ENCODE measurements around the gene PCNX2. TPM values are rescaled to one million over a fixed set of nuclear protein-coding genes. Genes with fewer than 3 reads are reported as not detected.

The PCNX2 gene
- total RNA-seq, 1 experiment from 2014 or later: 50.8 TPM

DNA sequence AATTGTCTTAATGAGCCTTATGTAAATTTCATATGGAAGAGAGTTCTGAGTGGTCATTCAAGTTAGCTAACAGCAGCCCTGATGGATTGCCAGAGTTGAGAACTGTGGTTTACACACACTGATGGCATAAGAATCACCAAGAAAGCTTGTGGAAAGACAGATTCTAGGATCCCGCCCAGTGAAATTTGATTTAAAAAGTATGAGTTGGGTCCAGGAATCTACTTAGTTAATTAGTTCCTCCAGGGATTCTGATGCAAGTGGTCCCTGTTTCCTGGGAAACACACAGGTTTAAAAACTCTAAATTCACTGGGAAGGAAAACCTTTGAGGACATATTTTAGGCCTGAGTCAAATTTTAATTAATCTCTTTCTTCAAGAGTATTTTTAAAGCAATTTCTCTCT is 200.8 kb downstream of the PCNX2 start:
- peaks cover 3% of the 10 kb centered on the region; the same call in 1 of the 2 replicates for H3K4me1 Mint-ChIP-seq
- peaks cover 43% of the 10 kb centered on the region for H3K36me3 Mint-ChIP-seq
- CTCF ChIA-PET: no interaction called here
- H3K27ac Mint-ChIP-seq: no peak overlapping the region
- ATAC-seq (no peak), DNase-seq (ENCODE audit: low spot score) (no peak)
- H3K9me3 Mint-ChIP-seq: 0 out of 2 replicates have a peak, but pooled peaks cover 3% of the 10 kb centered on the region
- H3K4me3 Mint-ChIP-seq: no peak overlapping the region
- H3K27me3 Mint-ChIP-seq (ENCODE audit: low read depth): no peaks in the 10 kb centered on the region
- TF ChIP-seq FOXK1 (CRISPR knock-in tag; IDR thresholded peaks at IDR 0.05) (no peak), SMAD3 (CRISPR knock-in tag; IDR thresholded peaks at IDR 0.05; ENCODE audit: borderline replicate concordance) (no peak), NR2C2 (CRISPR knock-in tag; IDR thresholded peaks at IDR 0.05) (no peak), NFATC4 (CRISPR knock-in tag; IDR thresholded peaks at IDR 0.05) (no peak), ZNF138 (CRISPR knock-in tag; conservative IDR thresholded peaks at IDR 0.05) (no peak), ATF1 (CRISPR knock-in tag; IDR thresholded peaks at IDR 0.05) (no peak), EMX1 (CRISPR knock-in tag; IDR thresholded peaks at IDR 0.05) (no peak), MYBL2 (CRISPR knock-in tag; IDR thresholded peaks at IDR 0.05) (no peak), ZNF219 (CRISPR knock-in tag; IDR thresholded peaks at IDR 0.05; ENCODE audit: borderline replicate concordance) (no peak)
- TF ChIP-seq, protein P1, sequence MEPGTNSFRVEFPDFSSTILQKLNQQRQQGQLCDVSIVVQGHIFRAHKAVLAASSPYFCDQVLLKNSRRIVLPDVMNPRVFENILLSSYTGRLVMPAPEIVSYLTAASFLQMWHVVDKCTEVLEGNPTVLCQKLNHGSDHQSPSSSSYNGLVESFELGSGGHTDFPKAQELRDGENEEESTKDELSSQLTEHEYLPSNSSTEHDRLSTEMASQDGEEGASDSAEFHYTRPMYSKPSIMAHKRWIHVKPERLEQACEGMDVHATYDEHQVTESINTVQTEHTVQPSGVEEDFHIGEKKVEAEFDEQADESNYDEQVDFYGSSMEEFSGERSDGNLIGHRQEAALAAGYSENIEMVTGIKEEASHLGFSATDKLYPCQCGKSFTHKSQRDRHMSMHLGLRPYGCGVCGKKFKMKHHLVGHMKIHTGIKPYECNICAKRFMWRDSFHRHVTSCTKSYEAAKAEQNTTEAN (CRISPR knock-in tag; IDR thresholded peaks at IDR 0.05): no peak
- TF ChIP-seq, protein P2, sequence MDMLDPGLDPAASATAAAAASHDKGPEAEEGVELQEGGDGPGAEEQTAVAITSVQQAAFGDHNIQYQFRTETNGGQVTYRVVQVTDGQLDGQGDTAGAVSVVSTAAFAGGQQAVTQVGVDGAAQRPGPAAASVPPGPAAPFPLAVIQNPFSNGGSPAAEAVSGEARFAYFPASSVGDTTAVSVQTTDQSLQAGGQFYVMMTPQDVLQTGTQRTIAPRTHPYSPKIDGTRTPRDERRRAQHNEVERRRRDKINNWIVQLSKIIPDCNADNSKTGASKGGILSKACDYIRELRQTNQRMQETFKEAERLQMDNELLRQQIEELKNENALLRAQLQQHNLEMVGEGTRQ (CRISPR knock-in tag; IDR thresholded peaks at IDR 0.05): no peak
- TF ChIP-seq, protein P3, sequence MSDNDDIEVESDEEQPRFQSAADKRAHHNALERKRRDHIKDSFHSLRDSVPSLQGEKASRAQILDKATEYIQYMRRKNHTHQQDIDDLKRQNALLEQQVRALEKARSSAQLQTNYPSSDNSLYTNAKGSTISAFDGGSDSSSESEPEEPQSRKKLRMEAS (CRISPR knock-in tag; IDR thresholded peaks at IDR 0.05): no peak
- POLR2A ChIA-PET: no interaction called here

DNA sequence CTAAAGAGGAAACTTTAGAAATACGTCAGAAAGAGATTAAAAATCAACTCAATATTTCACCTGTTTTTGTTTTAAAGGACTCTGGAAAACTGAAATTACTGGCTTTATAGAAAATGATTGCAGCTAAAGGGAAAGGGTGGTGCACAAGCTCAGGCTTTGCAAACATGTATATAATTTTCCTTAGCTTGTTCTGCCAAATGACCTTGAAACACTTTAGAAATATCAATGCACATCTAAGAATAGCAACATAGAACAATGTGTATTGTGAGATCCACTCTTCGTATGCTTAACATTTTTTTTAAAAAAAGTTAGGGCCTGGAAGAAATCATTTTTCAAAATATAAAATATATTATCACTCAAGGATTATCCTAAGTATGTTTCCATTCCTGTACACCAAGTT is 201.3 kb downstream of the PCNX2 start:
- H3K36me3 Mint-ChIP-seq: peaks cover 47% of the 10 kb centered on the region

More for the DNA sequence above, 201.3 kb downstream of the PCNX2 start:
- no peak overlapping the region for H3K27ac Mint-ChIP-seq
- DNase-seq (ENCODE audit: low spot score) (no peak), ATAC-seq (no peak)
- H3K27me3 Mint-ChIP-seq (ENCODE audit: low read depth): no peaks in the 10 kb centered on the region
- ChIA-PET CTCF (no interaction called here), POLR2A (no interaction called here)
- H3K9me3 Mint-ChIP-seq: 0 out of 2 replicates have a peak, but pooled peaks cover 3% of the 10 kb centered on the region
- H3K4me1 Mint-ChIP-seq: peaks cover 7% of the 10 kb centered on the region
- TF ChIP-seq TEAD1 (CRISPR knock-in tag; IDR thresholded peaks at IDR 0.05) (no peak), ZNF219 (CRISPR knock-in tag; IDR thresholded peaks at IDR 0.05; ENCODE audit: borderline replicate concordance) (no peak), CREB1 (CRISPR knock-in tag; IDR thresholded peaks at IDR 0.05) (no peak), IRF2 (CRISPR knock-in tag; IDR thresholded peaks at IDR 0.05; ENCODE audit: borderline replicate concordance, low read depth) (no peak), GRHL2 (CRISPR knock-in tag; IDR thresholded peaks at IDR 0.05; ENCODE audit: insufficient replicate concordance, severe bottlenecking) (no peak), SMAD4 (CRISPR knock-in tag; IDR thresholded peaks at IDR 0.05) (no peak), NFYB (CRISPR knock-in tag; conservative IDR thresholded peaks at IDR 0.05; ENCODE audit: low read depth) (no peak), CBFB (CRISPR knock-in tag; IDR thresholded peaks at IDR 0.05; ENCODE audit: low read depth) (no peak), ZNF416 (CRISPR knock-in tag; IDR thresholded peaks at IDR 0.05) (no peak), TCF7 (CRISPR knock-in tag; IDR thresholded peaks at IDR 0.05; ENCODE audit: low read depth) (no peak), NFE2L1 (CRISPR knock-in tag; IDR thresholded peaks at IDR 0.05) (no peak)
- TF ChIP-seq, protein P4, sequence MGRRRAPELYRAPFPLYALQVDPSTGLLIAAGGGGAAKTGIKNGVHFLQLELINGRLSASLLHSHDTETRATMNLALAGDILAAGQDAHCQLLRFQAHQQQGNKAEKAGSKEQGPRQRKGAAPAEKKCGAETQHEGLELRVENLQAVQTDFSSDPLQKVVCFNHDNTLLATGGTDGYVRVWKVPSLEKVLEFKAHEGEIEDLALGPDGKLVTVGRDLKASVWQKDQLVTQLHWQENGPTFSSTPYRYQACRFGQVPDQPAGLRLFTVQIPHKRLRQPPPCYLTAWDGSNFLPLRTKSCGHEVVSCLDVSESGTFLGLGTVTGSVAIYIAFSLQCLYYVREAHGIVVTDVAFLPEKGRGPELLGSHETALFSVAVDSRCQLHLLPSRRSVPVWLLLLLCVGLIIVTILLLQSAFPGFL (CRISPR knock-in tag; IDR thresholded peaks at IDR 0.05; ENCODE audit: borderline replicate concordance): no peak
- TF ChIP-seq, protein P5, sequence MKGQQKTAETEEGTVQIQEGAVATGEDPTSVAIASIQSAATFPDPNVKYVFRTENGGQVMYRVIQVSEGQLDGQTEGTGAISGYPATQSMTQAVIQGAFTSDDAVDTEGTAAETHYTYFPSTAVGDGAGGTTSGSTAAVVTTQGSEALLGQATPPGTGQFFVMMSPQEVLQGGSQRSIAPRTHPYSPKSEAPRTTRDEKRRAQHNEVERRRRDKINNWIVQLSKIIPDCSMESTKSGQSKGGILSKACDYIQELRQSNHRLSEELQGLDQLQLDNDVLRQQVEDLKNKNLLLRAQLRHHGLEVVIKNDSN (CRISPR knock-in tag; IDR thresholded peaks at IDR 0.05): no peak
- TF ChIP-seq, protein P6, sequence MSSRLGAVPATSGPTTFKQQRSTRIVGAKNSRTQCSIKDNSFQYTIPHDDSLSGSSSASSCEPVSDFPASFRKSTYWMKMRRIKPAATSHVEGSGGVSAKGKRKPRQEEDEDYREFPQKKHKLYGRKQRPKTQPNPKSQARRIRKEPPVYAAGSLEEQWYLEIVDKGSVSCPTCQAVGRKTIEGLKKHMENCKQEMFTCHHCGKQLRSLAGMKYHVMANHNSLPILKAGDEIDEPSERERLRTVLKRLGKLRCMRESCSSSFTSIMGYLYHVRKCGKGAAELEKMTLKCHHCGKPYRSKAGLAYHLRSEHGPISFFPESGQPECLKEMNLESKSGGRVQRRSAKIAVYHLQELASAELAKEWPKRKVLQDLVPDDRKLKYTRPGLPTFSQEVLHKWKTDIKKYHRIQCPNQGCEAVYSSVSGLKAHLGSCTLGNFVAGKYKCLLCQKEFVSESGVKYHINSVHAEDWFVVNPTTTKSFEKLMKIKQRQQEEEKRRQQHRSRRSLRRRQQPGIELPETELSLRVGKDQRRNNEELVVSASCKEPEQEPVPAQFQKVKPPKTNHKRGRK (CRISPR knock-in tag; IDR thresholded peaks at IDR 0.05; ENCODE audit: borderline replicate concordance): no peak
- TF ChIP-seq, protein P7, sequence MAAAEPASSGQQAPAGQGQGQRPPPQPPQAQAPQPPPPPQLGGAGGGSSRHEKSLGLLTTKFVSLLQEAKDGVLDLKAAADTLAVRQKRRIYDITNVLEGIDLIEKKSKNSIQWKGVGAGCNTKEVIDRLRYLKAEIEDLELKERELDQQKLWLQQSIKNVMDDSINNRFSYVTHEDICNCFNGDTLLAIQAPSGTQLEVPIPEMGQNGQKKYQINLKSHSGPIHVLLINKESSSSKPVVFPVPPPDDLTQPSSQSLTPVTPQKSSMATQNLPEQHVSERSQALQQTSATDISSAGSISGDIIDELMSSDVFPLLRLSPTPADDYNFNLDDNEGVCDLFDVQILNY (CRISPR knock-in tag; IDR thresholded peaks at IDR 0.05): no peak
- TF ChIP-seq, protein P8, sequence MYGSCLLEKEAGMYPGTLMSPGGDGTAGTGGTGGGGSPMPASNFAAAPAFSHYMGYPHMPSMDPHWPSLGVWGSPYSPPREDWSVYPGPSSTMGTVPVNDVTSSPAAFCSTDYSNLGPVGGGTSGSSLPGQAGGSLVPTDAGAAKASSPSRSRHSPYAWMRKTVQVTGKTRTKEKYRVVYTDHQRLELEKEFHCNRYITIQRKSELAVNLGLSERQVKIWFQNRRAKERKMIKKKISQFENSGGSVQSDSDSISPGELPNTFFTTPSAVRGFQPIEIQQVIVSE (CRISPR knock-in tag; IDR thresholded peaks at IDR 0.05; ENCODE audit: borderline replicate concordance): no peak
- TF ChIP-seq, protein P9, sequence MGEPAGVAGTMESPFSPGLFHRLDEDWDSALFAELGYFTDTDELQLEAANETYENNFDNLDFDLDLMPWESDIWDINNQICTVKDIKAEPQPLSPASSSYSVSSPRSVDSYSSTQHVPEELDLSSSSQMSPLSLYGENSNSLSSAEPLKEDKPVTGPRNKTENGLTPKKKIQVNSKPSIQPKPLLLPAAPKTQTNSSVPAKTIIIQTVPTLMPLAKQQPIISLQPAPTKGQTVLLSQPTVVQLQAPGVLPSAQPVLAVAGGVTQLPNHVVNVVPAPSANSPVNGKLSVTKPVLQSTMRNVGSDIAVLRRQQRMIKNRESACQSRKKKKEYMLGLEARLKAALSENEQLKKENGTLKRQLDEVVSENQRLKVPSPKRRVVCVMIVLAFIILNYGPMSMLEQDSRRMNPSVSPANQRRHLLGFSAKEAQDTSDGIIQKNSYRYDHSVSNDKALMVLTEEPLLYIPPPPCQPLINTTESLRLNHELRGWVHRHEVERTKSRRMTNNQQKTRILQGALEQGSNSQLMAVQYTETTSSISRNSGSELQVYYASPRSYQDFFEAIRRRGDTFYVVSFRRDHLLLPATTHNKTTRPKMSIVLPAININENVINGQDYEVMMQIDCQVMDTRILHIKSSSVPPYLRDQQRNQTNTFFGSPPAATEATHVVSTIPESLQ (CRISPR knock-in tag; IDR thresholded peaks at IDR 0.05): no peak
- H3K4me3 Mint-ChIP-seq: no peak overlapping the region

All from WTC11 (cell line).